ENCODE data around the gene BCDIN3D.

DNA sequence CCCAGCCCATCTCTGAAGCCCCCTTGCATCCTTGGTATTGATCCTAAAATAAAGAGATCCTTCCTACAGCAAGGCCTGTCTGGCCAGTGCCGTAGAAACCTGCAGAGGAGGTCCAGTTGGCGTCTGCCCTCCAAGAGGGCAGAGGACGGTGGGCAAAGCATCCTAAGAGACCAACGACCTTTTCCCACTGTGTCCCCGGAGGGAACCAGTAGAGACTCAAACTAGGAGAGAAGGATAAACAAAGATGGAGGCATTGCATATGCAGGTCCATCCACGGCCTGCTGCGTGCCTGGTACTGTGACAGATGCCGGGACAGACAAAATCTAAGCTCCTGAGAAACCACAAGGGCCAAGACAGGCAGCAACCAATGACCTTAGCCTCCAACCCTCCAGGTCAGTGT is 18.5 kb downstream of the BCDIN3D start:
- TF ChIP-seq, protein P1, sequence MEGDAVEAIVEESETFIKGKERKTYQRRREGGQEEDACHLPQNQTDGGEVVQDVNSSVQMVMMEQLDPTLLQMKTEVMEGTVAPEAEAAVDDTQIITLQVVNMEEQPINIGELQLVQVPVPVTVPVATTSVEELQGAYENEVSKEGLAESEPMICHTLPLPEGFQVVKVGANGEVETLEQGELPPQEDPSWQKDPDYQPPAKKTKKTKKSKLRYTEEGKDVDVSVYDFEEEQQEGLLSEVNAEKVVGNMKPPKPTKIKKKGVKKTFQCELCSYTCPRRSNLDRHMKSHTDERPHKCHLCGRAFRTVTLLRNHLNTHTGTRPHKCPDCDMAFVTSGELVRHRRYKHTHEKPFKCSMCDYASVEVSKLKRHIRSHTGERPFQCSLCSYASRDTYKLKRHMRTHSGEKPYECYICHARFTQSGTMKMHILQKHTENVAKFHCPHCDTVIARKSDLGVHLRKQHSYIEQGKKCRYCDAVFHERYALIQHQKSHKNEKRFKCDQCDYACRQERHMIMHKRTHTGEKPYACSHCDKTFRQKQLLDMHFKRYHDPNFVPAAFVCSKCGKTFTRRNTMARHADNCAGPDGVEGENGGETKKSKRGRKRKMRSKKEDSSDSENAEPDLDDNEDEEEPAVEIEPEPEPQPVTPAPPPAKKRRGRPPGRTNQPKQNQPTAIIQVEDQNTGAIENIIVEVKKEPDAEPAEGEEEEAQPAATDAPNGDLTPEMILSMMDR (IDR thresholded peaks at IDR 0.05; ENCODE audit: insufficient read depth, low read depth, low read length), result no peak
- no peak for TF ChIP-seq EZH2 (IDR thresholded peaks at IDR 0.05; ENCODE audit: insufficient read depth, low read length)

Measured in astrocyte (in vitro differentiated cells and primary cell).